CD4-positive, alpha-beta T cell treated with Interleukin-6 at 100 ng/mL for 8 hours (primary cell): ENCODE measurements around the gene RRM1.
"Not testable (repeated sequence)": the region's sequence is repeated elsewhere in the genome, so short reads cannot be mapped to it uniquely, and the experiment has no call there.

Source experiments
- DNase-seq: peaks from one replicate; pipeline ENCODE4 v3.0.0-alpha.2; 2020; ENCODE audit warnings: mixed read lengths, low spot score

Gene RRM1

DNA sequence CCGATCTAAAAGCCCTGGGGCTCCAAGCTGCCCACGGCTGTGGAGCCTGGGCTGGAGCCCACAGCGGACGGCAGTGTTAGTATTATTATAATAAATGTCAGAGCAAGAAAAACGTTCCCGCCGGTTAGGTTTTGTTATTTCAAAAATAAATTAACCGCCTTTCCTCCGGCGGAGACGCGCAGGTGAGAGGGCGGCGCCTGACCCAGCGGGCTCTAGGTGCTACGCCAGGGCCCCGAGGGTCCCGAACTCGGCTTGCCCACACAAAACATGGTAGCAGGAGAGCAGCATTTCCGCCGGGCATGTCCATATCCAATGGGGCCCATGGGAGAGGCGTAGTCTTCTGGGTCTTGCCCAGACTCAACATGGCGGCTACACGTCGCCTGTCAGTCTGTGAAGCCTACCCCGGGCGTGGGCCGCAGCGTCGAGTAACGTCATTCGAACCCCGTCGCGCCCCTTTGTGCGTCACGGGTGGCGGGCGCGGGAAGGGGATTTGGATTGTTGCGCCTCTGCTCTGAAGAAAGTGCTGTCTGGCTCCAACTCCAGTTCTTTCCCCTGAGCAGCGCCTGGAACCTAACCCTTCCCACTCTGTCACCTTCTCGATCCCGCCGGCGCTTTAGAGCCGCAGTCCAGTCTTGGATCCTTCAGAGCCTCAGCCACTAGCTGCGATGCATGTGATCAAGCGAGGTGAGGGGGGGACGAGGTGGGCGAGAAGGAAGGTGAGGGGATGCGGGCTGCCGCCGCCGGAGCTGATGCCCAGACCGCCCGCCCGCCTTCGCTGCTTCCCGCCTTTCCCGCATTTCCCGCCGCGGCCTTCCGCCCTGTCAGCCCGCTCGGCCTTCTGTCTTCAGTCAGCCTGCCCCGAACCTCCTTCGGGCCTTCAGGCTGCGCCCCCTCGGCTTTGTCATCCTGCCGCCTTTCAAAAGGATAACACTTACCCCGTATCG lies at the start of gene RRM1:
RRM1 (plus strand) TSS at position 452 of the 944 bp plus-strand sequence; CDS start at position 666, 214 bp downstream.
- peak; percentile 89 for DNase-seq

DNA sequence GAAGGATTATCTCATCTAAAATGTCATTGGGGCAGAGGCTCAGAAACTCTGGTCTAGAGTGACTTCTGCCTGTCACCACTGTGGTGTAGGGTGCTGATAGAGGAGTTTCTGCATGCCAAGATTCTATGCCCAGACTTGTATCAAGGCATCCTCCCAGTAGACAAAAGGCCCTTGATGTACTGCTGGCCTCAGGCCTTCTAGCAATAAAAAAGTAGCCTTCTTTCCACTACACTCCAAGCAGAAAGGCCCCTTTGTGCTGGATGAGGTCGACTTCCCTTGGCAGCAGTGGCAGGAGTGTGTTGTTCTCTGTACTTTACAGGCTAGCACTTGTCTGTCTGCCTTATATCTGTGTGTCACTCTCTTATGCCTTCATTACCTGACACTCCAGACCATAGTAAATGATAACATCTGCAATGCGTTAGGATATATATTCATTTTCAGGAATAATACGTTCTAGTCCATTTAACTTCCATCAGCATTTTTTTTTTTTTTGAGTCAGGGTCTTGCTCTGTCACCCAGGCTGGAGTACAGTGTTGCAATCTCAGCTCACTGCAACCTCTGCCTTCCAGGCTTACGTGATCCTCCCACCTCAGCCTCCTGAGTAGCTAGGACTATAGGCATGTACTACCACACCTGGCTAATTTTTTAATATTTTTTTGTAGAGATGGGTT lies 49.5 kb upstream of the RRM1 start:
- no peak for DNase-seq

DNA sequence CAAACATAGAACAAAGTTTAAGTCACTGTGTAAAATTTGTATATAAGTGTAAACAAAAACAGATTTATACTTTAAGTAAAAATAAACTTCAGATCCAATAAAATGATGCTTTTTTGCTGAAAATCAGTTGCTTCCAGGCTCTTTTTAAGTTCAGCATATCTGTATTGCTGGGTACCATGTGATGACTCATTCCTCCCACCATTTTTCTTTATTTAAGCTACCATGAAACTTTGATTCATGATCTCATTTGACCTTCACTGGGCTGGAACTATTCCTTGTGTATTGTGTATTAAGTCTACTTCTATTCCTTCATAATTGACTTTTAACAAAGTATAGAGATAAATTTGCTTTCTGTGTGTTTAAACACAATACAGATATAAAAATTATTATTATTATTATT lies 46.3 kb upstream of the RRM1 start:
- DNase-seq, result no peak

DNA sequence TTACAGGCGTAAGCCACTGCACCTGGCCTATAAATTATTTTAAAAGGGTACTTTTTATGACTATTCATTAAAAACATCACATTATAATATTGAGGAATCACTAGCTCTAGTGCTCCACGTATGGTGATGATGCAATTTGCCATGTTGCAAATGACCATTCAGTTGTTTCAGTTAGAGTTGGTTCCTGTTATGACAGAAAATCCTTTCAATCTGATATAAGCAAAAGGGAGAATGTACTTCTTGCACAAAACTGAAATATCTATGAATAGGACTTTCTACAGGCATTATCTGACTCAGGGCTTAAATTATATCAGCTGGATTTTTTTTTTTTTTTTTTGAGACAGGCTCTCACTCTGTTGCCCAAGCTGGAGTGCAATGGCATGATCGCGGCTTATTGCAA lies 45.6 kb upstream of the RRM1 start:
- DNase-seq, result no peak

DNA sequence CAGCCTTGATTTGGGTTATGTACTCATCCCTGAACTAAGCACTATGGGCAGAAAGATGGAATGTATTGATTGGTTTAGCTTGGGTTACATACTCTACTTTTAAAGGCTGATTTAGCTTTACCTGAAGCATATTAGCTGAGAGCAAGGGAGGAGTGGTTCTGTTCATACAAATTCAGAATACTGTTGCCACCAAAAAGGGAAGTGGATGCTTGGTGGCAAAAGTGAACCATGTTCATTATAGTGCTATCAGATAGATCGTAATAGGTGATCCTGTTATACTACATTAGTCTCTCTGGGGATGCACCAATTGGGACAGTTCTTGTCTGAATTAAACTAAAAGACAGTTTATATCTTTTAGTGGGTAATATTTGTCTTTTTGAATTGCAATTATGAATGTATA lies 44.5 kb upstream of the RRM1 start:
- DNase-seq, result no peak

DNA sequence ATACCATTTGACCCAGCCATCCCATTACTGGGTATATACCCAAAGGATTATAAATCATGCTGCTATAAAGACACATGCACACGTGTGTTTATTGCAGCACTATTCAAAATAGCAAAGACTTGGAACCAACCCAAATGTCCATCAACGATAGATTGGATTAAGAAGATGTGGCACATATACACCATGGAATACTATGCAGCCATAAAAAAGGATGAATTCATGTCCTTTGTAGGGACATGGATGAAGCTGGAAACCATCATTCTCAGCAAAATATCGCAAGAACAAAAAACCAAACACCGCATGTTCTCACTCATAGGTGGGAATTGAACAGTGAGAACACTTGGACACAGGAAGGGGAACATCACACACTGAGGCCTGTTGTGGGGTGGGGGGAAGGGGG lies 41.4 kb upstream of the RRM1 start:
- not testable (repeated sequence) for DNase-seq

DNA sequence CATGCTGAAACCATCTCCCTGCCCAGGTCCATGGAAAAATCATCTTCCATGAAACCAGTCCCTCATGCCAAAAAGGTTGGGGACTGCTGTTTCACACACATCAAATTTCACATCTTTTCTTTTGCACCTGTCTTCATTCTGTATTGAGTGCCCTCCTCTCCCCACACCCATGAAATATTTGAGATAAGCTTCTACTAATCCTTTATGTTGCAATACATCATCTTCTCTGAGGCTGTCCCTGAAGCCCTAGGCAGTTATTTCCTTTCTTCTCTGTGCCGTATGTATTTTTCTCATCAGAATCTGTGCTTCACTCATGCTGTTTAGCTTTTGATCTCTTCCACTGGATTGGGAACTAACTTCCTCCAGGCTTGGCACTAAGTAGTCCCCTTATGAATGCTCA lies 40.0 kb upstream of the RRM1 start:
- no peak for DNase-seq

DNA sequence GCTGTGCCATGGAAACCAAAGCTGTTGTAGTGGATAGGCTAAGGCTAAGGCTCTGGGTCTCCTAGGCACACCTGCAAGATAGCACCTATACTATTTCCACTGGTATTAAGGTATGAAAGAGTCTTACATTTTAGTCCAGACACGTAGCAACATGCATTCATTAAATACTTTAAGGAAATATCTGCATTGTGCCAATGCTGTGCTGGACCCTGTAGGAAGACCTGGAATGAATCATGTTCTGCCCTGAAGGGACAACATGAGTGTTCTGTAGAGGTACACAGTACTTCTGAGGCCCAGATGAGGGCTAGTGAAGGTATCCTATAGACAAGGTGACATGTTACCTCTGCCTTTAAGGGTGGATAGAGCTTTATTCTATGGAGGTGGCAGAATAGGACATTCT lies 35.2 kb upstream of the RRM1 start:
- no peak for DNase-seq

DNA sequence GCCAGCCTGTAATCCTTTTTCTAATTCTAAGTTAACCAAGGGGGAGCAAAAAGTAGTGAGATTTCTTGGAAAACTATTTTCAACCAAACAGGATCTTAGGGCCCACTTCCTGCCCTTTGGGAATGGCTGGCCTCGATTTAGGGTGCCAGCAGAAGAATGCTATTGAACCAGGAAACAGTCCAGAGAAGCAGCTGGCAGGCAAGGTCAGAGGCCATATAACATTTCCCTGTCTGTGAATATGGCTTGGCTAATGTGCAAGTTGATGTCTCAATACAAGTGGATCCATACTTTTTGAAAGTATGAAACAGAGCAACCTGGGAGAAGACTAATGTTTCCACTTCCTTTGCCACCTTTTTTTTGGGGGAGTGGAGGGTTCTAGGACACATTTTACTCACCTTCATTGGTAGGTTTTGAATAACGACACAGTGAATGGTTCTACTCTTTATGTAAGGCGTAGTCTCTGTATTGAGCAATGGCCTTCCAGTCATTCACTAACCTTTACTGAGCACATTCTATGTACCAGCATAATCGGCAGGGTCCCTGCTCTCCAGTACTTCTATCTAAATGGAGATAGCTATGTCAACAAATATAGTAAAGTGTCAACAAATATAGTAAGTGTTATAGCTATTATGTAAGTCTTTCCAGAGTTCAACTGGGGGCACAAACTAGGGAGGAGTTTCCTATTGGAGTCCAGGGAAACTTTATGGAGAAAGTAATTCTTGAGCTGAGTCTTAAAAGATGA lies 34.2 kb upstream of the RRM1 start:
- DNase-seq, result no peak

DNA sequence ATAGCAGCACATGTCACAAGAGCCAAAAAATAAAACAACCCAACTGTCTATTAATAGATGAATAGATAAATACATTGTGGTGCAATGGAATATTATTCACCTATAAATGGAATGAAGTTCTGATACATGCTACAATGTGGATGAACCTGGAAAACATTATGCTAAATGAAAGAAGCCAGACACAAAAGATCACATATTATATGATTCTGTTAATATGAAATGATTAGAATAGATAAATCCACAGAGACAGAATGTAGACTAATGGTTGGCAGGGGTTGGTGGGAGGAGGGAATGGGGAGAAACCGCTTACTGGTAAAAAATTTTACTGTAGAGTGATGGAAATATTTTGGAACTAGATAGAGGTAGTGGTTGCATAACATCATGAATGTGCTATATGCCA lies 32.9 kb upstream of the RRM1 start:
- no peak for DNase-seq

DNA sequence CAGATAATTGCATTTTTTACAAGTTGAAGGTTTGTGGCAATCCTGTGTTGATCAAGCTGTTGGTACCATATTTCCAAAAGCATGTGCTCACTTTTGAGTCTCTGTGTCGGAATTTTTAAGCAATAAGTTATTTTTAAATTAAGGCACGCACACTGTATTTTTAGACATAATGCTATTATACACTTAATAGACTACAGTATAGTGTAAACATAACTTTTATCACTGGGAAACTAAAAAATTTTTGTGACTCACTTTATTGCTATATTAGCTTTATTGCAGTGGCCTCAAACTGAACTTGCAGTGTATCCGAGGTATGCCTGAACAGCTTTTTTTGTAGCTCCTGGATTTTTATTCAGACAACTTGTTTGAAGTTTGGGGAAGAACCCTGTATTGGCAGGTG lies 31.3 kb upstream of the RRM1 start:
- no peak for DNase-seq

DNA sequence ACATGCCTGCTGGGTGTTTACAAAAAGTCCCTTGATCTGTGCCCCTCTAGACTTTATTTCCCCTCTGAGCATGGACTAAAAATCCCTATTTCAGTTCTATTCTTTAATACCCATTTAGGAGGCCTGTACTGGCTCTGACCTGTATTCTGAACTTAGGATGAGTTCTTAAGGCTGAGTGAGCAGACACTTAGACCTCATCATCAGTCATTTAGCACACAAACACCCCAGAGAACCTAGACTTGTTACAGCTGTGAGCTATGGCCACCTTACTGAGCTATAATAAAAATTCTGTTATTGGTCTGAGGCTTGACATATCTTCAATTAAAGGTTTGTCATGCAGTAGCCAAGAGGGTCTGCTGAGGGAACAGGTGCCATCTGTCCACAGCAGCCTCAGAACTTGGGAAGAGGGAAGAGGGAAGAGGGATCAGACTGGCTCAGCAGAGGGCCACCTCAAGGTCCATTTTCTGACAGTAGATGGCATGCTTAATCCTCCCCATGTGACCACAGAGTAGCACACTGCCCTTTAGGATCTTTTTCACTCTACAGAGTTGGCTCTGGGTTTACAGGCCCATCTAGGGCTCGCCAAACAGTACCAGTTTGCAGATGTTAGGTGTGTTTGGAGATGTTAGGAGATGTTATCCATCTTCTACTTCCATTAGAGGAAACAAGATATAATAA lies 30.2 kb upstream of the RRM1 start:
- DNase-seq, result no peak

DNA sequence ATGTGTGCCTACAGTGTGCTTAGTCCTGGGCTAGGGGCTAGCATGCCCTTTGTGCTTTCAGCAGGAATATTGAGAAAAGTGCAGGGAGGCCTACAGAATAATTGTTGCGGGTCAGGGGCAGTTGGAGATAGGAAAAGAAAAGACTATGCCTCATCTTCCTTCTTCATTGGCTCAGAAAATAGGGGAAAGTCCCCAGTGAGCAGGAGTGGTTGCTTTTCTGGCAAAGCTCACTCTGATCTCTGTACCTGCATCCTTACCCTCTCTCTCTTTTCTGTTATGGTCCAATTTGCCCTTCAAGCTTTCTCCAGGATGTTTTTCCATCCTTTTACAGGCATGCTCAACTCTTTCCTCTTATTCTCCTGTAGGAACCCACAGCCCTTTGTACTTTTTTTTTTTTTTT lies 29.5 kb upstream of the RRM1 start:
- DNase-seq, result no peak

DNA sequence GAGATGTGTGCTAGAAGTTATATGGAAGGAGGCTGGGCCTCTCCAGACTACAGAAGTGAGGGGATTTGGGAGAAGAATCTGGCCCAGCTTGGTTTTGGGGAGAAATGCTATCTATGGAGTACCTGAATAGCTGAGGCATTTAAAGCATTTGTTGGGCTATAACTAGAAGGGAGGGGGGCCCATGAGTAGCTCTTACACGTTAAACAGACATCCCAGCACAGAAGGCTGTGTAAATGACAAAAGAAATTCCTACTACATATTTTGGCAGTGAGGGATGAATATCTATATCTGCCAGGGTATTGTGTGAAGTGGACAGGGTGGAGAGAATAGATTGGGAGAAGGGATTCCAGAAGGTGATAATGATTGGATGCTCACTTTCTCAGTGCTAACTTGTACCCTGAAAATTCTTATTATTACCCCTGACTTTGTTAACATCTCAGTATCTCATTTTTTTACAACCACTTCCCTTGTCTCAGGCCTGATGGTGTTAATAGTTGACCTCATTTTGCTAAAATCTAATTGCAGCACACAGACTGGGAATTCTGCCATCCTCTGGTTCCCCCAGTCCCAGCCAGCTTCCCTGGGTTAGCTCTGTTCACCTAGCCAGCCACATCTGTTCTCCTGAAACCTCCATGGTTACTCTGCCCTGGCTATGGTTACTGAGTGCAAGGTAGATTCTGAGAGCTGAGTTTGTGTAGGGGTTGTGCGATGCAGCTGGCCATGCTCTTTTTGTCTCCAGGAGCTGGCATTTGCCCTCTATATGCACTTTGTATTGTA lies 28.8 kb upstream of the RRM1 start:
- DNase-seq, result no peak

DNA sequence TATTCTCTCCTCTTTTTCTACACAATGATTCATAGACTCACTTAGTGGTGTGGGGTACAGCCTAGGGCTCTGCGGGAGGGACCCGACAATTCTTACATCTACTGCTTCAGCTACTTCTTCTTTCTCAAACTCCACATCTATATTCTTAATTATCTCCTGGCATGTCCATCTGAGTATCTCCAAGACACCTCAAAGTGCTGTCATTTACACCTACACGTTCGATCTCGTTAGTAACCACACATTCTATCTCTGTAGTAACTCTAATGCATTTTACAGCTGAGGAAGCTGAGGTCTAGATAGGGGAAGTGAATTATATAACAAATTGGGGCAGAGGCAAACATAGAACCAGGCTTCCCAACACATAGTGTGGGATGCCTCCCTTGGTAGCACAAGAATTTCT lies 27.7 kb upstream of the RRM1 start:
- DNase-seq, result no peak

DNA sequence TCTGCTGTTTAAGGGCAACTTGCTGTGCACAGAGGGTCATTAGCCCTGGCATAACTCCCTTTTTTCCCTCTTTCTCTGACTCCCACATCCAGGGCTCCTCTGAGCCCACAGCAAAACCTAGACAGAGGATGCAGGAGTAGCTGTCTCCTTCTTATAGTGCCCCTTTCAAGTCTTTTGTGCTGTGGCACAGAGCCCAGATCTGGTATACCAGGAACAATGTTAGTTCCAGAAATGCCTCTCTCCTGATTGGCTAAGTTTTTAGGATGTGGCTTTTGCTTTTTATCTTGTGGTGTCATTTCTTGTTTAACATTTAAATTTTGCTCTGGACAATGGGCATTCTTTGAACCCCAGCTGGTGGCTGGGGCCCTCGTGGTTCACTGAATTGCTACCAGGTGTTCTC lies 25.6 kb upstream of the RRM1 start:
- DNase-seq, result no peak

DNA sequence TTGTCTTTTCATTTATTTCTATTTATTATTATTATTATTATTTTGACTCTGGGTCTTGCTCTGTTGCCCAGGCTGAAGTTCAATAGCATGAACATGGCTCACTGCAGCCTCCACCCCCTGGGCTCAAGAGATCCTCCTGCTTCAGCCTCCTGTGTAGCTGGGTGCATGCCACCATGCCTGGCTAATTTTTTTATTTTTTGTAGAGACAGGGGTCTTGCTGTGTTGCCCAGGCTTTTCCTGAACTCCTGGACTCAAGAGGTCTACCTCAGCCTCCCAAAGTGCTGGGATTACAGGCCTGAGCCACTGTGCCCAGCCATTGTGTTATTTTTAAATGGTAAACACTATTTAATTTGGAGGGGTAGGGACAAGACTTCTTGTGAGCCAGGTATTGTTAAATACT lies 23.3 kb upstream of the RRM1 start:
- DNase-seq, result no peak

DNA sequence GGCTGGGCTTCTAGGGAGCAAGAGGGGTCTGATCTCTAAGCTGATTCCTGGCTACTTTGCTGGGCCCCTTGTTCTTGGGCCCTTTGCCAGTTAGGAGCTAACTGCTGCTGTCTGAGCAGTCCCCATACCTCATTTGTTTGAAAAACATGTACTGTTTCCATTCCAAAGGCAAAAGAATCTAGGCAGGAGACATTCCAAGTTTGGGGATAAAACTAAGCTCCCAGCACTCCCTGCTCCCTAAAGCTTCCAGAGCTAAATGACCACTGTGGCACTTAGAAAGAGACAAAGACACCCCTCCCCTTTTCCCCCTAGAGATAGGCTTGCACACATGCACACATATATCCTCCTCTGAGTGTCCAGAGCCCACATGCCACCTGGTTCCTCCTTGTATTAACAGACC lies 22.7 kb upstream of the RRM1 start:
- no peak for DNase-seq

DNA sequence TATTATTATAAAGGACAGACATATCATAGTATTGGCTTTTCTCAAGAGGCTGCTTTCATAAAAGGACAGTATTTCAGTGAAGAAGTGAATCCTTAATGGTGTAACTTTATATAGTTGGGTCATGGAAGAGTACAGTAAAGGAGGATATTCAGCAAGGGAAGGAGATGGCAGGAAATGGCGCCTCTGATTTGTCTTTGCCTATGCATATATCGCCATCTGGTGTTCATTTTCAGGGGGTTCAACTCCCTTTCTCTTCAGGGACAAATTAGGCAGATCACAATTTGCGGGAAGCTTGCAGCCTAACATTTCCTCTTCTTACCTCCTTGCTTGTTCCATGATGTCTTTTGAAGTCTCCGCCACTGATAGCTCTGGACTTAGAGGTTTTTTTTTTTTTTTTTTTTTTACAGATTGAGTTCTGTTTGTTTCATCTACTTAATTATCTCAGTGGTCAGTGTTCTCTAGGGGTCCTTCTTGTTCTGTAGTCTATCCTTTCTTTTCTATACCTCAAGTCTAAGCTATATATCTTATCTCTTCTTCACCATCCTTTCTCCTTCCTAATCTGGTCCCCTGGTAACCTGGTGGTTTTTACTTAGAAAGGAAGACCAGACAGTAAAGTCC lies 21.8 kb upstream of the RRM1 start:
- DNase-seq, result peak; percentile 78

DNA sequence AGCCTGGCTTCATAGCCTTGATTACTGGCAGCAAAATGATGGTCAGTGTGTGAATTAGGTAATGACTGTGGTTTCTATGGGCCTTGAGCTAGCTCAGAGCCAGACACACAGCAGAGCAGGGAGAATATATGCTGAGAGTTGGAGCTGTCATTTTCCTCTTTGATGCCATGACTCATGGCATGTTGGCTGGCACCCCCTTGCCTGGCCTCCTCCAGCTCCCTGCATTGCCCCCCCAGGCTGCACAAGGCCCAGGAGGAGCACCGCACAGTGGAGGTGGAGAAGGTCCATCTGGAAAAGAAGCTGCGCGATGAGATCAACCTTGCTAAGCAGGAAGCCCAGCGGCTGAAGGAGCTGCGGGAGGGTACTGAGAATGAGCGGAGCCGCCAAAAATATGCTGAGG lies 20.3 kb upstream of the RRM1 start:
- no peak for DNase-seq

DNA sequence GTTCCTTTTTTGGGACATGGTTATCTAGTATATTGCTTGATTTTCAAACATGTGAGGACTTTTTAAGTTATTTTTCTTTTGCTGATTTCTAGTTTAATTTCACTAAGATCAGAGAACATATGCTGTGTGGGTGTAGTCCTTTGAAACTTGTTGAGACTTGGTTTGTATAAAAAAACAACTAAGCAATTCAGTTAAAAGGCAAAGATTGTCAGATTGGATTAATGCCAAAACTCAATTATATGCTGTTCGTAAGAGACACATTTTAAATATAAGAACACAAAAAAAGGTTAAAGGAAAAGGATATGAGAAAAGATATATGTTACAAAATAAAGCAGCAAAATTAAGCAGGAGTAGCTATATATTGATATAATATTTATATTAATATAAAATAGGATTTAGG lies 17.8 kb upstream of the RRM1 start:
- DNase-seq, result no peak
